CD4-positive, alpha-beta T cell treated with Interleukin-6 at 100 ng/mL for 8 hours (primary cell): ENCODE results near the gene RECQL.

Source experiments
- DNase-seq: peaks from one replicate; pipeline ENCODE4 v3.0.0-alpha.2; 2020; ENCODE audit warnings: mixed read lengths, low spot score

Gene RECQL

GRCh38 chr12:21501258-21502163, at the start of gene RECQL, which contains the start of gene GOLT1B:
RECQL (minus strand) TSS chr12:21501635; CDS start chr12:21499570, 2,065 bp downstream.
GOLT1B (plus strand) TSS chr12:21501789; CDS start chr12:21501924, 135 bp downstream.
- peak; percentile 93 for DNase-seq

GRCh38 chr12:21547437-21547836, 46.0 kb upstream of the RECQL start:
- DNase-seq: no peak

GRCh38 chr12:21546716-21547115, 45.3 kb upstream of the RECQL start:
- no peak for DNase-seq

GRCh38 chr12:21545557-21545956, 44.1 kb upstream of the RECQL start:
- no peak for DNase-seq

GRCh38 chr12:21543151-21543550, 41.7 kb upstream of the RECQL start:
- no peak for DNase-seq

- DNase-seq: no peak
These were observed 41.0 kb upstream of the RECQL start for GRCh38 chr12:21542403-21542802.

GRCh38 chr12:21541773-21542172, 40.3 kb upstream of the RECQL start:
- DNase-seq: no peak

- no peak for DNase-seq
These were observed 38.4 kb upstream of the RECQL start for GRCh38 chr12:21539797-21540196.

GRCh38 chr12:21538061-21538653, 36.7 kb upstream of the RECQL start:
- no peak for DNase-seq

- no peak for DNase-seq
These were observed 28.0 kb upstream of the RECQL start for GRCh38 chr12:21529456-21529855.

GRCh38 chr12:21528953-21529352, 27.5 kb upstream of the RECQL start:
- DNase-seq: no peak

GRCh38 chr12:21527451-21528180, 26.2 kb upstream of the RECQL start:
- DNase-seq: peak; percentile 49

- no peak for DNase-seq
These were observed 25.4 kb upstream of the RECQL start for GRCh38 chr12:21526721-21527345.

- DNase-seq: no peak
These were observed 24.6 kb upstream of the RECQL start, which contains the start of gene SPX for GRCh38 chr12:21526053-21526452. SPX (plus strand) TSS chr12:21526296; CDS start chr12:21526473, 177 bp downstream.

GRCh38 chr12:21523148-21523547, 21.7 kb upstream of the RECQL start:
- DNase-seq: no peak

GRCh38 chr12:21521541-21521940, 20.1 kb upstream of the RECQL start:
- DNase-seq: no peak

- no peak for DNase-seq
These were observed 17.0 kb upstream of the RECQL start for GRCh38 chr12:21518451-21518850.

GRCh38 chr12:21516281-21516680, 14.8 kb upstream of the RECQL start:
- DNase-seq: no peak

GRCh38 chr12:21509768-21510167, 8.3 kb upstream of the RECQL start:
- peak; percentile 3 for DNase-seq

- no peak for DNase-seq
These were observed 6.4 kb upstream of the RECQL start for GRCh38 chr12:21507849-21508248.

GRCh38 chr12:21505888-21506287, 4.5 kb upstream of the RECQL start:
- DNase-seq: no peak

- no peak for DNase-seq
These were observed 1.4 kb upstream of the RECQL start for GRCh38 chr12:21502872-21503271.
